Endothelial cell of umbilical vein (primary cell): ENCODE results near the gene ACSL6. TPM values are rescaled to one million over a fixed set of nuclear protein-coding genes. Genes with fewer than 3 reads are reported as not detected.

ENCODE experiments used
- BruUV-seq: library from RNA; stranded (reverse); fragments of 400-500 nt; replicated peaks from 2 replicates; lab custom pipeline; 2021; lab: Mats Ljungman, UMichigan
- CTCF ChIA-PET: fragments of 300-600, 350-600 bp; sonication (Branson Sonifier 250); formaldehyde crosslinking; loops from one replicate; lab custom pipeline; 2021; ENCODE audit warnings: antibody characterized with exemption, inconsistent platforms; lab: Charles Lee
- POLR2A ChIA-PET: fragments of 300-600, 350-600 bp; sonication (Branson Sonifier 250); formaldehyde crosslinking; loops from one replicate; lab custom pipeline; 2021; ENCODE audit warnings: antibody characterized with exemption, inconsistent platforms; lab: Charles Lee
- DNase-seq: peaks from one replicate; pipeline ENCODE4 v3.0.0-alpha.2; 2011; ENCODE audit warnings: low read depth, low spot score
- FAIRE-seq: peaks from 2 replicates; lab custom pipeline; 2011; peaks lifted over from hg19 to GRCh38; lab: Jason Lieb, UNC
- H2AFZ ChIP-seq: 2 replicates; pipeline ENCODE4 v1.6.0; 2012; ENCODE audit warnings: low read depth, low read length, control low read depth, inconsistent platforms
- H3K27ac ChIP-seq: 2 replicates; pipeline ENCODE4 v1.5.1; 2011; ENCODE audit warnings: low read depth, mild to moderate bottlenecking, control low read depth, low read length, moderate library complexity; ENCODE audit not compliant: insufficient read depth
- H3K27me3 ChIP-seq, 2 experiments: 2 replicates each; pipeline versions ENCODE4 v1.6.0 to v1.6.1; 2011; ENCODE audit warnings: low read length in 2 of 2, mixed read lengths in 1 of 2; ENCODE audit not compliant: control insufficient read depth in 2 of 2, insufficient read depth in 2 of 2
- H3K36me3 ChIP-seq, 2 experiments: 2 replicates in 1 of 2; 3 replicates in 1 of 2; pipeline ENCODE4 v1.5.1; 2011; ENCODE audit warnings: low read length in 2 of 2, mild to moderate bottlenecking in 1 of 2, moderate library complexity in 1 of 2; ENCODE audit not compliant: control insufficient read depth in 2 of 2, insufficient read depth in 2 of 2; ENCODE audit errors: extremely low read depth in 1 of 2
- H3K4me1 ChIP-seq: 3 replicates; pipeline ENCODE4 v1.5.1; 2011; ENCODE audit warnings: mild to moderate bottlenecking, low read length; ENCODE audit not compliant: control insufficient read depth, insufficient read depth; ENCODE audit errors: extremely low read depth
- H3K4me2 ChIP-seq: 2 replicates; pipeline ENCODE4 v1.6.1; 2011; ENCODE audit warnings: low read length, control low read depth, mixed read lengths; ENCODE audit not compliant: insufficient read depth
- H3K4me3 ChIP-seq, 3 experiments: fragments of 200-600 bp in 1 of 3; sonication (generic), shearing (Covaris generic) in 1 of 3; replicated peaks in 1 of 3; 2 replicates each; pipeline ENCODE4 v1.5.1; 2011 to 2016; ENCODE audit warnings: control low read depth in 3 of 3, low read length in 3 of 3, mild to moderate bottlenecking in 2 of 3, inconsistent platforms in 1 of 3, low read depth in 1 of 3, moderate library complexity in 1 of 3; ENCODE audit not compliant: insufficient read depth in 1 of 3
- H3K79me2 ChIP-seq: 2 replicates; pipeline ENCODE4 v1.6.0; 2012; ENCODE audit warnings: low read length, inconsistent platforms; ENCODE audit not compliant: control insufficient read depth, insufficient read depth
- H3K9ac ChIP-seq: replicated peaks from 2 replicates; pipeline ENCODE3; 2011; ENCODE audit warnings: low read length, control low read depth; ENCODE audit not compliant: insufficient read depth; ENCODE audit errors: extremely low read depth
- H3K9me1 ChIP-seq: replicated peaks from 3 replicates; pipeline ENCODE4 v1.6.0; 2011; ENCODE audit warnings: mild to moderate bottlenecking, low read length; ENCODE audit not compliant: control insufficient read depth, insufficient read depth; ENCODE audit errors: extremely low read depth
- H3K9me3 ChIP-seq: replicated peaks from 2 replicates; pipeline ENCODE4 v1.5.1; 2012; ENCODE audit warnings: low read length, inconsistent platforms; ENCODE audit not compliant: control insufficient read depth, insufficient read depth
- H4K20me1 ChIP-seq: replicated peaks from 2 replicates; pipeline ENCODE3; 2011; ENCODE audit warnings: mild to moderate bottlenecking, low read length; ENCODE audit not compliant: control insufficient read depth, insufficient read depth; ENCODE audit errors: extremely low read depth
- CTCF ChIP-seq, 2 donors: IDR thresholded peaks; 1 replicate in 1 of 2; 2 replicates in 1 of 2; pipeline ENCODE4 v1.5.1; 2011; ENCODE audit warnings: low read length in 2 of 2, mild to moderate bottlenecking in 2 of 2, moderate library complexity in 2 of 2, control low read depth in 1 of 2, inconsistent platforms in 1 of 2, low read depth in 1 of 2; ENCODE audit not compliant: insufficient read depth in 1 of 2; ENCODE audit errors: extremely low read depth in 1 of 2
- EZH2 ChIP-seq: IDR thresholded peaks from 2 replicates; pipeline ENCODE4 v1.6.1; 2012; ENCODE audit warnings: borderline replicate concordance, low read depth, mild to moderate bottlenecking, moderate library complexity, low read length, inconsistent platforms; ENCODE audit not compliant: severe bottlenecking
- FOS ChIP-seq: IDR thresholded peaks from 2 replicates; pipeline ENCODE4 v1.6.1; 2011; ENCODE audit warnings: mild to moderate bottlenecking, low read length, moderate library complexity, borderline replicate concordance; ENCODE audit not compliant: insufficient read depth
- GATA2 ChIP-seq: IDR thresholded peaks from 2 replicates; pipeline ENCODE4 v1.7.0; 2011; ENCODE audit warnings: low read depth, mild to moderate bottlenecking, moderate library complexity, mixed read lengths, low read length; ENCODE audit not compliant: insufficient read length, insufficient read depth
- JUN ChIP-seq: IDR thresholded peaks from 2 replicates; pipeline ENCODE4 v1.6.1; 2011; ENCODE audit warnings: borderline replicate concordance, low read depth; ENCODE audit not compliant: insufficient read length, insufficient read depth
- MYC ChIP-seq: IDR thresholded peaks from one replicate; pipeline ENCODE4 v1.6.1; 2011; ENCODE audit warnings: mild to moderate bottlenecking, low read depth, low read length
- POLR2A ChIP-seq: IDR thresholded peaks from 2 replicates; pipeline ENCODE4 v1.6.1; 2012; ENCODE audit warnings: low read depth, mild to moderate bottlenecking, control low read depth, low read length
- POLR2AphosphoS5 ChIP-seq: IDR thresholded peaks from 2 replicates; pipeline ENCODE4 v1.6.1; 2012; ENCODE audit warnings: low read depth, mild to moderate bottlenecking, control low read depth, low read length, moderate library complexity; ENCODE audit not compliant: insufficient read depth
- dilution Hi-C: fragments of 300-500 bp; cut with MboI; formaldehyde crosslinking; loops from one replicate; pipeline ENCODE4 v1.15.0; 2019; ENCODE audit warnings: low sequenced_read_pairs; ENCODE audit not compliant: extremely low pct_ligation_motif_present
- intact Hi-C: fragments of 100-400 bp; cut with micrococcal nuclease; formaldehyde crosslinking; loops from one replicate; pipeline ENCODE4 v1.10.0; 2022
- polyA plus RNA-seq, 4 experiments: library from polyadenylated mRNA; depleted of rRNA in 3 of 4; stranded (reverse) in 3 of 4; unstranded in 1 of 4; fragments of >200 nt; gene quantifications; 2 replicates each; pipeline versions ENCODE4 v1.2.1 to v1.2.3, GENCODE V29; 2011 to 2012; ENCODE audit warnings: missing spikeins in 1 of 4
- total RNA-seq: library from RNA; stranded (reverse); gene quantifications from 2 replicates; pipeline ENCODE4 v1.2.3, GENCODE V29; 2021
- TF ChIP-seq, protein P1 (sequence below): IDR thresholded peaks from 2 replicates; pipeline ENCODE4 v1.6.1; 2011; ENCODE audit not compliant: insufficient read depth, insufficient read length

The ACSL6 gene
- total and polyA plus RNA-seq, 2 donors (not counting 3 experiments of a cell fraction or from before 2014, with no cell fraction given): not detected

GRCh38 chr5:132027027-132027426, 15.6 kb upstream of the ACSL6 start:
- no peaks in the 10 kb centered on the region for H3K9me1 ChIP-seq
- CTCF ChIA-PET: interaction anchor here (1.6 kb wide), 1 partner anchor 19 kb away, joined by 5 read pairs; no protein-coding TSS in a partner anchor

More at GRCh38 chr5:132027027-132027426, 15.6 kb upstream of the ACSL6 start:
- DNase-seq: no peak
- Histone ChIP-seq H3K27ac (no peak overlapping the region), H3K79me2 (no peaks in the 10 kb centered on the region), H3K36me3 (no peaks in the 10 kb centered on the region), H3K4me2 (no peak overlapping the region), H3K4me3 (no peak overlapping the region), H3K4me1 (no peaks in the 10 kb centered on the region), H3K27me3 (peaks cover 3 to 9% of the 10 kb centered on the region in 2 experiments), H2AFZ (no peak overlapping the region), H3K9ac (no peak overlapping the region), H3K9me3 (no peaks in the 10 kb centered on the region), H4K20me1 (no peaks in the 10 kb centered on the region)
- FAIRE-seq: no peak
- intact Hi-C loops (no loop called here), dilution Hi-C loops (no loop called here)
- BruUV-seq: no TSS peak
- POLR2A ChIA-PET: no interaction called here
- no peak for TF ChIP-seq POLR2A
- TF ChIP-seq GATA2: no peak
- no peak for TF ChIP-seq JUN
- no peak for TF ChIP-seq MYC
- TF ChIP-seq POLR2AphosphoS5: no peak
- no peak for TF ChIP-seq EZH2
- TF ChIP-seq, protein P1, sequence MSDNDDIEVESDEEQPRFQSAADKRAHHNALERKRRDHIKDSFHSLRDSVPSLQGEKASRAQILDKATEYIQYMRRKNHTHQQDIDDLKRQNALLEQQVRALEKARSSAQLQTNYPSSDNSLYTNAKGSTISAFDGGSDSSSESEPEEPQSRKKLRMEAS: no peak
- TF ChIP-seq FOS: no peak
- TF ChIP-seq CTCF (IDR thresholded peaks at IDR 0.05; ENCODE audit: extremely low read depth in 1 of 2, insufficient read depth in 1 of 2, low read depth in 1 of 2, low read length in 2 of 2): no peak
